ENCODE data around the gene RIMBP2. TPM values are rescaled to one million over a fixed set of nuclear protein-coding genes. Genes with fewer than 3 reads are reported as not detected.

RIMBP2 gene, protein sequence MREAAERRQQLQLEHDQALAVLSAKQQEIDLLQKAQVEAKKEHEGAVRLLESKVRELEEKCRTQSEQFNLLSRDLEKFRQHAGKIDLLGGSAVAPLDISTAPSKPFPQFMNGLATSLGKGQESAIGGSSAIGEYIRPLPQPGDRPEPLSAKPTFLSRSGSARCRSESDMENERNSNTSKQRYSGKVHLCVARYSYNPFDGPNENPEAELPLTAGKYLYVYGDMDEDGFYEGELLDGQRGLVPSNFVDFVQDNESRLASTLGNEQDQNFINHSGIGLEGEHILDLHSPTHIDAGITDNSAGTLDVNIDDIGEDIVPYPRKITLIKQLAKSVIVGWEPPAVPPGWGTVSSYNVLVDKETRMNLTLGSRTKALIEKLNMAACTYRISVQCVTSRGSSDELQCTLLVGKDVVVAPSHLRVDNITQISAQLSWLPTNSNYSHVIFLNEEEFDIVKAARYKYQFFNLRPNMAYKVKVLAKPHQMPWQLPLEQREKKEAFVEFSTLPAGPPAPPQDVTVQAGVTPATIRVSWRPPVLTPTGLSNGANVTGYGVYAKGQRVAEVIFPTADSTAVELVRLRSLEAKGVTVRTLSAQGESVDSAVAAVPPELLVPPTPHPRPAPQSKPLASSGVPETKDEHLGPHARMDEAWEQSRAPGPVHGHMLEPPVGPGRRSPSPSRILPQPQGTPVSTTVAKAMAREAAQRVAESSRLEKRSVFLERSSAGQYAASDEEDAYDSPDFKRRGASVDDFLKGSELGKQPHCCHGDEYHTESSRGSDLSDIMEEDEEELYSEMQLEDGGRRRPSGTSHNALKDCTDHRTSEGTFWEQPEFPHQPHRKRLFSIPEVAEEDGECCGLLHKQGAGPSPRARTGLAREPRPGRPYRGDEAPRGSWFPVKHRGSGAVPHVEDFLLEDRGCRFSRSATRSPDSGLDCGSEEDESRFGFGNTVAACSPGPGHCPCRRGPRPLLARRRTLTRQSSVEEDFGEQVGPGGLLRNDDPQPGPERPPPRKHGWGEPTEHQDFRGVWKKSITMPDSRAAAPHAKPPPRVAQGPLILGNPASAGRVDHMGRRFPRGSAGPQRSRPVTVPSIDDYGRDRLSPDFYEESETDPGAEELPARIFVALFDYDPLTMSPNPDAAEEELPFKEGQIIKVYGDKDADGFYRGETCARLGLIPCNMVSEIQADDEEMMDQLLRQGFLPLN (N-terminal part only)
- total RNA-seq (2021; fragmentation: NEBNext Ultra II Directional; extraction: Animal tissue kit (Norgen Biotek cat#: 25700)) = not detected
- long read RNA-seq = 0 reads

DNA sequence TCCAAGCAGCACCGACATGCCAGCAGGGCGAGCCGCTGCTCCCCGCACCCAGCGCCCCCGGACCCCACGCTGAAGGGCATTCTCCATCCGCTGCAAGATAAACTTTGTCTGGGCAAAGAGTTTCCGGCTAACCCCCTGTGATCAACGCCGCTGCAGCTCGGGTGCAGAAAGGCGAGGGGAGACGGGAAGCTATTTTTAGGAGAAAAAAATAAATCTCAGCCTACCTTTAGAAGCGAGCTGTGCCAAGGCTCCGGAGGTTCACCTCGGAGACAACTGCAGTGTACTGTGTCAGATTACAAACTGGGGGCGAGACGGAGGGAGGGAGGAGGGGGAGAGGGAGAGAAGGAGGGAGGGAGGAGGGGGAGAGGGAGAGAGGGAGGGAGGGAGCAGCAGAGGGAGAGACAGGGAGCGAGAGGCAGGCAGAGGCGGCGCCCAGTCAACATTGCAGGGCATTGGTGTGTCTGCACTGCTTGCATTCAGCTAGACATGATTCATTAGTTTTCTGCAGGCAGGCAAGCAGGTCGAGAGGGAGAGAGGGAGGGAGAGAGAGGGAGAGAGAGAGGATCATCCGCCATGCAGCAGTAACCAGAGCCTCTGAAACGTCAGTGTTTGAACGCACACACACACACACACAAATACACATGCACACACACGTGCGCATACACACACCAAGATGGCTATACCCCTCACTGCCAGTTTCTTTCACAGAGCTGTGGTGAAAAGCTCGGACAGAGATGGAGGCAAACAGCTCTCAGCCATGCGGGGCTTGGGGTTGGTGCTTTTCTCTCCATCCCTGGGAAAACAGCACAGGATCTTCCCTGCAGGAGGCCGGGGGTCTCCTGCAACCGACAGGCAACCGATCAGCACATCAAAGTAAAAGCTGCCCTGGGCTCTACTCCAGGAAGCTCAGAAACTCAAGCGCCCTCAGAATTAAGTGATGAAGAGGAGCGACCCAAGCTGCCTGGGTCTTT lies at the start of gene RIMBP2:
Gene RIMBP2 (minus strand): TSS at position 302 of the 971 bp plus-strand sequence. CDS start 237,286 bp downstream, outside the sequence.
- Mint-ChIP-seq H3K36me3 (ENCODE audit: low read depth) (no peaks in the 10 kb centered on the region), H3K27ac (no peak within 1 kb of the TSS), H3K9me3 (no peaks in the 10 kb centered on the region; the same call in 1 of the 2 replicates), H3K4me1 (ENCODE audit: low read depth) (no peaks in the 10 kb centered on the region), H3K27me3 (ENCODE audit: insufficient read depth) (peaks cover 4% of the 10 kb centered on the region), H3K4me3 (peak within 1 kb of the TSS; percentile 50; the same call in 1 of the 2 replicates)
- TF ChIP-seq, protein P1, sequence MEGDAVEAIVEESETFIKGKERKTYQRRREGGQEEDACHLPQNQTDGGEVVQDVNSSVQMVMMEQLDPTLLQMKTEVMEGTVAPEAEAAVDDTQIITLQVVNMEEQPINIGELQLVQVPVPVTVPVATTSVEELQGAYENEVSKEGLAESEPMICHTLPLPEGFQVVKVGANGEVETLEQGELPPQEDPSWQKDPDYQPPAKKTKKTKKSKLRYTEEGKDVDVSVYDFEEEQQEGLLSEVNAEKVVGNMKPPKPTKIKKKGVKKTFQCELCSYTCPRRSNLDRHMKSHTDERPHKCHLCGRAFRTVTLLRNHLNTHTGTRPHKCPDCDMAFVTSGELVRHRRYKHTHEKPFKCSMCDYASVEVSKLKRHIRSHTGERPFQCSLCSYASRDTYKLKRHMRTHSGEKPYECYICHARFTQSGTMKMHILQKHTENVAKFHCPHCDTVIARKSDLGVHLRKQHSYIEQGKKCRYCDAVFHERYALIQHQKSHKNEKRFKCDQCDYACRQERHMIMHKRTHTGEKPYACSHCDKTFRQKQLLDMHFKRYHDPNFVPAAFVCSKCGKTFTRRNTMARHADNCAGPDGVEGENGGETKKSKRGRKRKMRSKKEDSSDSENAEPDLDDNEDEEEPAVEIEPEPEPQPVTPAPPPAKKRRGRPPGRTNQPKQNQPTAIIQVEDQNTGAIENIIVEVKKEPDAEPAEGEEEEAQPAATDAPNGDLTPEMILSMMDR (IDR thresholded peaks at IDR 0.05) = no peak
- peak; percentile 27 for DNase-seq

DNA sequence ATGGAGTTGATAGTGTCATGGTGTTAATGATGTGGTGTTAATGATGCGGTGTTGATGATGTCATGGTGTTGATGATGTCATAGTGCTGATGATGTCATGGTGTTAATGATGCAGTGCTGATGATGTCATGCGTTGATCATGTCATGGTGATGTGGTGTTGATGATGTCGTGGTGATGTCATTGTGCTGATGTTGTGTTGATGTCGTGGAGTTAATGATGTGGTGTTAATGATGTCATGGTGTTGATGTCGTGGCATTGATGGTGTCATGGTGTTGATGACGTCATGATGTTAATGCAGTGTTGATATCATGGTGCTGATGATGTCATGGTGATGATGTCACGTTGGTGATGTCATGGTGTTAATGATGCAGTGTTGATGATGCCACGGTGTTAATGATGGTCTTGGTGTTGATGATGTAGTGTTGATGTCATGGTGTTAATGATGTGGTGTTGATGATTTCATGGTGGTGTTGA lies 49.1 kb upstream of the RIMBP2 start:
- DNase-seq = peak; percentile 26
- no peaks in the 10 kb centered on the region for H3K4me1 Mint-ChIP-seq (ENCODE audit: low read depth)
- H3K9me3 Mint-ChIP-seq = no peaks in the 10 kb centered on the region
- TF ChIP-seq, protein P1 (IDR thresholded peaks at IDR 0.05) = no peak
- no peak overlapping the region for H3K27ac Mint-ChIP-seq
- H3K36me3 Mint-ChIP-seq (ENCODE audit: low read depth) = no peaks in the 10 kb centered on the region
- peaks cover 10% of the 10 kb centered on the region for H3K27me3 Mint-ChIP-seq (ENCODE audit: insufficient read depth)
- no peak overlapping the region for H3K4me3 Mint-ChIP-seq

DNA sequence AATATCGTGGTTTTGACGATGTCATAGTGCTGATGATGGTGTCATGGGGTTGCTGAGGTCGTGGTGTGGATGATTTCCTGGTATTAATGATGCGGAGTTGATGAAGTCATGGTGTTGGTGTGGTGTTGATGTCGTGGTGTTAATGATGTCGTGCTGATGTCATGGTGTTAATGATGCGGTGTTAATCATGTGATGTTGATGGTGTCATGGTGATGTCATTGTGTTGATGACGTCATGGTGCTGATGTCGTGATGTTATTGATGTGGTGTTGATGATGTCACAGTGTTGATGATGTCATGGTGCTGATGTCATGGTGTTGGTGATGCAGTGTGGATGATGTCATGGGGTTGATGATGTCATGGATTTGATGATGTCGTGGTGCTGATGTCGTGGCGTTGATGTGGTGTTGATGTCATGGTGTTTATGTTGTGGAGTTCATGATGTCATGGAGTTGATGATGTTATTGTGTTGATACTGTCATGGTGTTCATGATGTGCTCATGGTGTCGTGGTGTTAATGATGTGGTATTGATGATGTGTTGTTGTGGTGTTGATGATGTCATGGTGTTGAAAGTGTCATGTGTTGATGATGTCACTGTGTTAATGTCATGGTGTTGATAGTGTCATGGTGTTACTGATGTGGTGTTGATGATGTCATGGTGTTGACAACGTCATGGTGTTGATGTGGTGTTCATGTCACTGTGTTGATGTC lies 48.5 kb upstream of the RIMBP2 start:
- Mint-ChIP-seq H3K27ac (no peak overlapping the region), H3K9me3 (no peaks in the 10 kb centered on the region), H3K27me3 (ENCODE audit: insufficient read depth) (peaks cover 10% of the 10 kb centered on the region), H3K36me3 (ENCODE audit: low read depth) (no peaks in the 10 kb centered on the region), H3K4me1 (ENCODE audit: low read depth) (no peaks in the 10 kb centered on the region), H3K4me3 (no peak overlapping the region)
- DNase-seq = peak; percentile 67
- TF ChIP-seq, protein P1 (IDR thresholded peaks at IDR 0.05) = no peak

DNA sequence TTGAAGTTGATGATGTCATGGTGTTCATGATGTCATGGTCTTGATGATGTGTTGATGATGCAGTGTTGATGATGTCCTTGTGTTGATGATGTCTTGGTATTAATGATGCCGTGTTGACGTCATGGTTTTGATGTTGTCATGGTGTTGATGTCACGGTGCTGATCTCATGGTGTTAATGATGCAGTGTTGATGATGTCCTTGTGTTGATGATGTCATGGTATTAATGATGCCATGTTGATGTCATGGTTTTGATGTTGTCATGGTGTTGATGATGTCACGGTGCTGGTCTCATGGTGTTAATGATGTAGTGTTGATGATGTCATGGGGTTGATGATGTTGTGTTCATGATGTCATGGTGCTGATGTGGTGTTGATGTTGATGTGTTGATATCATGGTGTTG lies 48.0 kb upstream of the RIMBP2 start:
- Mint-ChIP-seq H3K4me3 (no peak overlapping the region), H3K9me3 (no peaks in the 10 kb centered on the region), H3K27me3 (ENCODE audit: insufficient read depth) (peaks cover 10% of the 10 kb centered on the region), H3K27ac (no peak overlapping the region), H3K36me3 (ENCODE audit: low read depth) (no peaks in the 10 kb centered on the region), H3K4me1 (ENCODE audit: low read depth) (no peaks in the 10 kb centered on the region)
- TF ChIP-seq, protein P1 (IDR thresholded peaks at IDR 0.05) = no peak
- peak; percentile 1 for DNase-seq

Data from HFFc6 (cell line).